ENCODE measurements around the gene LEKR1. TPM values are rescaled to one million over a fixed set of nuclear protein-coding genes. Genes with fewer than 3 reads are reported as not detected.

The LEKR1 gene
- total RNA-seq, 1 experiment from 2014 or later: 0.90 TPM

DNA sequence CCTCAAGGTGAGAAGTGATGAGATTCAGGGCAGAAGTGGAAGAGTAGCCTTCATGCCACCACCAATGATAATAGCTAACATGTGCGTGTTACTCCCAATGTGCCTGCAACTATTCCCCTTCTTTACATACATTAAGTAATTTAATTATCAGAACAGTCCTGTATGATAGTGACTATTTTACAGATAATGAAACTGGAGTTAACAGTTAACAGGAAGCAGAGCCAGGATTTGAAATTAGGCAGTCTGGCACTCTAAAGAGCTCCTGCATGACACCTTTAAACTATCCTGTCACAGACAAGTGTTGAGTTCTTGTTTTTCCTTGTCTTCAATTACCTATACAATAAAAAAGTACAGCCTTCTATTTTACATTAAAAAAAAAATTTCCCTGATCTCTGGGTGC is 148.8 kb downstream of the LEKR1 start:
- no peak for TF ChIP-seq EZH2 (IDR thresholded peaks at IDR 0.05; ENCODE audit: borderline replicate concordance, low read depth, low read length, poor library complexity, severe bottlenecking)
- TF ChIP-seq CTCF (conservative IDR thresholded peaks at IDR 0.05; ENCODE audit: low read depth, low read length): no peak
- BruUV-seq (replicated peaks): no TSS peak
- Histone ChIP-seq H3K4me1 (ENCODE audit: insufficient read depth, low read length, poor library complexity, severe bottlenecking) (peaks cover 4% of the 10 kb centered on the region), H3K27me3 (replicated peaks; ENCODE audit: insufficient read depth, low read depth, low read length, poor library complexity) (no peaks in the 10 kb centered on the region), H3K36me3 (ENCODE audit: insufficient read depth, low read length, poor library complexity, severe bottlenecking) (no peaks in the 10 kb centered on the region), H3K4me3 (ENCODE audit: low read depth, low read length, poor library complexity, severe bottlenecking) (no peak overlapping the region), H3K9me3 (ENCODE audit: low read depth, low read length, poor library complexity, severe bottlenecking) (no peaks in the 10 kb centered on the region), H3K27ac (ENCODE audit: low read depth, low read length, poor library complexity, severe bottlenecking) (no peak overlapping the region)
- intact Hi-C loops (cut with micrococcal nuclease; ENCODE audit: unreplicated experiment): no loop called here
- POLR2A ChIA-PET (ENCODE audit: low non-redundant PET): no interaction called here
- no peak for DNase-seq (ENCODE audit: low spot score)
- CTCF ChIA-PET: no interaction called here

- H3K36me3 ChIP-seq (ENCODE audit: insufficient read depth, low read length, poor library complexity, severe bottlenecking): no peaks in the 10 kb centered on the region
- peaks cover 4% of the 10 kb centered on the region for H3K4me1 ChIP-seq (ENCODE audit: insufficient read depth, low read length, poor library complexity, severe bottlenecking)
- ChIA-PET CTCF (no interaction called here), POLR2A (ENCODE audit: low non-redundant PET) (no interaction called here)
- no peak for DNase-seq (ENCODE audit: low spot score)
- TF ChIP-seq CTCF (conservative IDR thresholded peaks at IDR 0.05; ENCODE audit: low read depth, low read length): no peak
- TF ChIP-seq EZH2 (IDR thresholded peaks at IDR 0.05; ENCODE audit: borderline replicate concordance, low read depth, low read length, poor library complexity, severe bottlenecking): no peak
- no peaks in the 10 kb centered on the region for H3K9me3 ChIP-seq (ENCODE audit: low read depth, low read length, poor library complexity, severe bottlenecking)
- no peak overlapping the region for H3K27ac ChIP-seq (ENCODE audit: low read depth, low read length, poor library complexity, severe bottlenecking)
- H3K27me3 ChIP-seq (replicated peaks; ENCODE audit: insufficient read depth, low read depth, low read length, poor library complexity): no peaks in the 10 kb centered on the region
- intact Hi-C loops (cut with micrococcal nuclease; ENCODE audit: unreplicated experiment): no loop called here
- BruUV-seq (replicated peaks): no TSS peak
- no peak overlapping the region for H3K4me3 ChIP-seq (ENCODE audit: low read depth, low read length, poor library complexity, severe bottlenecking)
Measured at GRCh38 chr3:156975721-156976120, 149.6 kb downstream of the LEKR1 start.

DNA sequence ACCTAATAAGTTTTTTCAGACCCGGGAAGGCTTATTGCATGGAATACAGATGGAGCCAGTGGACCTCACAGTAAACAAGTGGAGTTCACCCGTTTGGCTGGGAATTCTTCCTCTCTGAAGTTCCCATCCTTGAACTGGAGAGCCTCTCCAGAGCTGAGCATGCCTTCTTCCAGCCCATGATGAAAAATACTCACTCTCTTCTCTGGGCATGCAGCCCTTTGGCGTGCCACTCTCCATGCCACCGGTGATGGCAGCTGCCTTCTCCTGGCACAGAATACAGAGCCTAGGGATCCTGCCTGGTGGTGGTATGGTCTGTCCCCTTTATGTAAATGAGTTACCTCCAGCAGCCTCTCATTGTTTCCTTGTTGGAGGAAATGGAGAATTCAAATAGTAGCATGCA is 150.8 kb downstream of the LEKR1 start:
- no peak for TF ChIP-seq EZH2 (IDR thresholded peaks at IDR 0.05; ENCODE audit: borderline replicate concordance, low read depth, low read length, poor library complexity, severe bottlenecking)
- TF ChIP-seq CTCF (conservative IDR thresholded peaks at IDR 0.05; ENCODE audit: low read depth, low read length): no peak
- Histone ChIP-seq H3K36me3 (ENCODE audit: insufficient read depth, low read length, poor library complexity, severe bottlenecking) (no peaks in the 10 kb centered on the region), H3K27ac (ENCODE audit: low read depth, low read length, poor library complexity, severe bottlenecking) (no peak overlapping the region), H3K4me1 (ENCODE audit: insufficient read depth, low read length, poor library complexity, severe bottlenecking) (peaks cover 4% of the 10 kb centered on the region), H3K9me3 (ENCODE audit: low read depth, low read length, poor library complexity, severe bottlenecking) (no peaks in the 10 kb centered on the region), H3K4me3 (ENCODE audit: low read depth, low read length, poor library complexity, severe bottlenecking) (no peak overlapping the region), H3K27me3 (replicated peaks; ENCODE audit: insufficient read depth, low read depth, low read length, poor library complexity) (no peaks in the 10 kb centered on the region)
- ChIA-PET POLR2A (ENCODE audit: low non-redundant PET) (no interaction called here), CTCF (no interaction called here)
- no TSS peak for BruUV-seq (replicated peaks)
- intact Hi-C loops (cut with micrococcal nuclease; ENCODE audit: unreplicated experiment): no loop called here
- no peak for DNase-seq (ENCODE audit: low spot score)

Data from A673 (cell line).